ENCODE data around the gene RCL1.

Gene RCL1

GRCh38 chr9:4814913-4815312 is 22.2 kb downstream of the RCL1 start:
- DNase-seq, result no peak

DNA sequence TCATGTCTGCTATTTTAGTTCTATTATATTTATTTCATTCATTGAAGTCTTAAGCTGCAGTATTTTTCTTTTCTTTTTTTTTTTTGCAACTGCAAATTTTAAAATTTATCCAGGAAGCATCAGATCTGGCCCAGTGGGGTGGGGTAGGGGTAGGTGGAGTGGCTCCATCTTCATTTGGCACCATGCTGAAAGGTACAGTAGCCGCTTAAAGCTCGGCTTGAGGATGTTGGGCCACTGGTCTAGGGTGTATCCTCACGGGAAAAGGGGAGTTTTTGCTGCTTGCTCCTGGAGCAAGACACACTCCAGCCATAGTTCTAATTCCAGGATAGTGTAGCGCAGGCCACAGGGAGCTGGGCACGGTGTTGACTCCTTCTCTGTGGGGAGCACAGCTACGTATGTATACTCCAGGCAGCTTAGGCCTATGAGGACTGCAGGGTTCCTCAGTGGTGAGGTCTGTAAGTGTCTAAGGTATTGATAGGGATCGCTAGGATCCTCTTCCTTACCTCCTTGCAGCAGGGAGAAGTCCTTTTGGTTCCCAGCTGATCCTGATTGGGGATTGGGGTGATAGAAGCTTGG is 22.7 kb downstream of the RCL1 start:
- no peak for DNase-seq

GRCh38 chr9:4820168-4820567 is 27.4 kb downstream of the RCL1 start:
- no peak for DNase-seq

GRCh38 chr9:4821133-4821532 is 28.4 kb downstream of the RCL1 start:
- no peak for DNase-seq

DNA sequence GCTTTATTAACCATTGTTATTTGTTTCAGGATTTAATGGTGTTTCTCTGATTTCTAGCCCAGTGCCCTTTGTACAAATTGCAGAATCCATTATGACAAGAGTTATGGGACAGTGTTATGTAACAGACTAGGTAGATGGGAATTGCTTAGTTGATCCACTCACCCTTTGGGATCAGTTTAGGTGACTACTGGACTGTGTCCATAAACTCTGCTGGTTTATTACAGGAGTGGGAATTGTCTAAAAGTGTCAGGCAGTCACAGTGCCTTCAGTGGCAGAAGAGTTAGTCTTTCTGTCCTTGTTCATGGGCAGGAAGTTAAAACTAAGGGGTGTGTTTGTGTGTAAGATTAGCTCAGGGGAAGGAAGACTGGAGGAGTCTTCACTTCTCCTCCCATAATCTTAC is 29.3 kb downstream of the RCL1 start:
- DNase-seq, result no peak

GRCh38 chr9:4826417-4827166 is 33.8 kb downstream of the RCL1 start:
- DNase-seq, result no peak

DNA sequence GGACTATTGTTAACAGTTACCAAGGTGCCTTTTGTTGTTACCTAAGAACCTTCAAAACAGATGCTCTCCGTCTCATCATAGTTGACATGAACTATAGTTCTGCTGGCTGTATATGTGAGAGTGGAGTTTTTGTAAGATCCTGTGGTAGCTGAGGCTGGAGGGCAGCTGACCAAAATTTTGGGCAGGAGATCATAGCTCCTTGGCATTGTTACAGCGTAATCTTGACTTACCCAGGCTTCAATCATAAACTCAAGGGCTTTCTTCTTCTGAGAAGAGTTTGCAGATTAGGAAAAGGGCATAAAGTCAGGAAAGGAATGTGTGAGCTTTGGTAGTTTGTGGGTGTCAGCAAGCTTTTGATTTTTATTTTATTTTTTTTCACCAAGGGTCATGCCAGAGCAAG is 34.5 kb downstream of the RCL1 start:
- DNase-seq, result no peak

- no peak for DNase-seq
Observed at GRCh38 chr9:4828761-4829160, 36.0 kb downstream of the RCL1 start.

- no peak for DNase-seq
Observed at GRCh38 chr9:4829969-4830368, 37.2 kb downstream of the RCL1 start.

GRCh38 chr9:4830699-4831098 is 38.0 kb downstream of the RCL1 start:
- no peak for DNase-seq

DNA sequence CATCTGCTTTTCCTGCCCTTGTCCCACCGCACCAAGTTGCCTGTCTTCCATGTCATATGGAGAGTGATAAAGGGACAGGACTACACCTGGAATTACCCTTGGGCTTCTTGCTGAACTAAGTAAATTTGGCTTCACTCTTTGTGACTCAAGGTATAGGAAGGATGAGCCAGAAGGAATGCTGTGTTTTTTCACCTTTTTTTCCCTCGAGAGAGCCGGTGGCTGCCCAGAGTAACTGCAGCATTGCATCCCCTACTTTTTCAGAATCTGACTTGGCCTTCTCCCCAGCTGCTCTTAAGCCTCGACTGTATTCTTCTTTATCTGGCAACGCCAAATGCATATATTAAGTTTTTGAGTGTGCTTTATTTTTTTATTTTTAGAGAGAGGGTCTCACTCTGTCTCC is 38.4 kb downstream of the RCL1 start:
- DNase-seq, result no peak

GRCh38 chr9:4831944-4832343 is 39.2 kb downstream of the RCL1 start:
- DNase-seq, result no peak

DNA sequence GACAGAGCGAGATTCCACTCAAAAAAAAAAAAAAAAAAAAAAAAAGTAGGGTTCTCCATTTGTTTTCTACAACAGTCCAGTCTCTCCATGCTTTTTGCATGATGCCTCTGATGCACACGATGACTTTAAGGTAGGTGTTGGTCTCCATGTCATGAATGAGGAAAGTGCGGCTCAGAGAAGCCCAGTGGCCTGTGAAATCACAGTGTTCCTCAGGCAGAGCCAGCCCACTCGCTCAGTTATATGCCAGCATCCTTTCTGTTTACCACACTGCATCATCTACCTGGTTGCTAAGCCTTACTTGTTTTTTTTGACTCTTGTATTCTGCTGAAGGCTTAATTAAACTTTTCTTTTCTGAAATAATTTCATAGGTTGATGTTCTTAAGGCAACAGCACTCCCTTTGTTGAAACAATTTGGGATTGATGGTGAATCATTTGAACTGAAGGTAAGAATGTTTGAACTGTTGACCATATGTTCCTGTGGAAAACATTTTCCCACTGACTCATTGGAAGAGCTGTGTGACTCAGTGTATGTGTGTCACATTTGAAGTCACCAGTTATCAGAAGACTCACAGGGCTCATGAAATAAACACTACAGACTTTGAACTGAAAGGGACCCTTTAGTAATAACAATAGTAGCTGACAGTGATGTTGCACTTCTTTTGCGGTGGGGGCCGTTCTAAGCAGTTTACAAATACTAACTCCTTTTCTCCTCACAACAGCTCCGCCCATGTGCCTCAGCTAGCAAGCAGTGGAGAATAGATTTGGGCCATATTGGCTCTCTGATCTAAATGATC is 40.2 kb downstream of the RCL1 start:
- no peak for DNase-seq

DNA sequence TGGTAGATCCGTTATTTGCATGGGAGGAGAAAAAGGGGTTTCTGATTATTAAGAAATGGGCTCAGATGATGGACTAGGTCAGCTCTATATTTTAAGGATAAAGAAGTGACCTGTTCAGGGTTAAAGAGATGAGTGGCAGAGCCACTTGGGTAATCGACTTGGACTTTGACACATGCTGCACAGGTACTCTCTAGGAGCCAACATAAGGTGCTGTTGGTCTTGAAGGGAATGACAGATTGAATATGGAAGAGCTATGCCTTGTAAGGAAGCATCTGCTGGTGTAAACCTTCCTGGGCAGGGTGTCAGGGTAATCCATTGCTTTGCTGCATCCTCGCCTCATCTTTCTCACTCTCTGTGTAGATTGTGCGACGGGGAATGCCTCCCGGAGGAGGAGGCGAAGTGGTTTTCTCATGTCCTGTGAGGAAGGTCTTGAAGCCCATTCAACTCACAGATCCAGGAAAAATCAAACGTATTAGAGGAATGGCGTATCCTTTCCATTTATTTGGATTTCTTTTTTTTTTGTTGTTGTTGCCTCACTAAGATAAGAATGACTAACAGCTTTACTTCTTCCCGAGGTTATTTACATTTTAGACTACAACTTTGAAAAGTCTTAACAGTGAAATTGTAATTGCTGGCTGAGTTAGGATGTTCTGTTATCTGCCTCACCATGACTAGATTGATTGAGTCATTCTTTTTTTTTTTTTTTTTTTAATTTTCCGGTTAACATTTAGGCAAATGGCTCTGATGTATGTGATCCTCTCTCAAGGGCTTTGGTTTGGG is 41.2 kb downstream of the RCL1 start:
- DNase-seq, result no peak

DNA sequence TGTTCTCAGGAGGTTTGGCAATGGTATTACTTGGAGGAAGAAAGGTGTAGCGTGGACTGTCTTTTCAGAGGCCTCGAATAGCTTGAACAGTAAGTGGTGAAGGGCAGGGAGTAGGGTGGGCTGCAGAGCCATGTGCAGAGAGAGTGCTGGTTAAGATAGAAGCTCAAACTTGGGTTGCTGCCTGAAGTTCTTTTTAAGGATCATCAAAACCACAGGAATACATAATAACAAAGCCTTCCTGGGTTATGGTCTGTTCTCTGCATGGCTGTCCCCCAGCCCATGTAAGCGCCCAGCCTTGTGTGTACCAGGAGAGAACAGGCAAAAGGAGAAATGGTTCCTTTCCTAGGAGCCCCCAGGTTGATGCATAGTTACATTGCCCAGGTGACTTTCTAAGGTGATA is 43.9 kb downstream of the RCL1 start:
- DNase-seq, result no peak

GRCh38 chr9:4837261-4838188 is 44.8 kb downstream of the RCL1 start:
- no peak for DNase-seq

DNA sequence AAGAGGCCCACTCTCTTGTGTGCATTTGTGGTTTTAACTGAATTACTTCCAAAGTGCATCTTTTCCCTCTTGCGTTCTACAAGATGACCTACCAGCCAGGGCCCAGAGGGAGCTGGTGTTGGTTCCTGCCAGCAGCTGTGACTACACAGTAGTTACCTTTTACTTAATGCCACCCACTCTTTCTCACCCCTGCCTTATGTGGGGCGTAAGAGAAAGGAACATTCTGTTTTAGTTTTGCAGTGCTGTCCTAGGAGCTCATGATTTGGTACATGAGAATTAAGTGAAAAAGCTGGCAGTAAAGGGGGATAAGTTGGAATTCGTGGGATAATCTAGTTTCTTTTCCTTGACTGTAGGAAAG is 45.4 kb downstream of the RCL1 start:
- DNase-seq, result no peak

DNA sequence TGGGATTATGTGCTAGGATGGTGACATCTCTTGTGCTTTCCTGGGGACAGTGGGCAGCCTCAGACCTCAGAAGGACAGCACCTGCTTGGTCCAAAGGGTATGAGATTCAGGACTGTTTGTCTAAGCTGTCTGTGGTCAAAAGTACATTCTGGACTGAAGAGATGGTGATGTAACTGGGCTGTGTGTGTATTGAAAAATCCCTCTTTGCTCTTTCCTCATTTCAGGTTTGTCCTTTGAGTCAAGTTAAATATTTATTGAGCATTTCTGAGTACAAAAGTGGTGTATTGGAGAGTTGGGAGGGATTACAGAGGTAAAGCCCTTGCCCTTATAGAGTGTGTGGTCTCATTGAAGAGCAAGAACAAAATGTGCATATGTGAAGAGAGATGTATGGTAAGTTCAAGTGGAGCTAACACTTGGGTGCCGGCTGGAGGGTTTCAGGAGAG is 46.7 kb downstream of the RCL1 start:
- DNase-seq, result no peak

DNA sequence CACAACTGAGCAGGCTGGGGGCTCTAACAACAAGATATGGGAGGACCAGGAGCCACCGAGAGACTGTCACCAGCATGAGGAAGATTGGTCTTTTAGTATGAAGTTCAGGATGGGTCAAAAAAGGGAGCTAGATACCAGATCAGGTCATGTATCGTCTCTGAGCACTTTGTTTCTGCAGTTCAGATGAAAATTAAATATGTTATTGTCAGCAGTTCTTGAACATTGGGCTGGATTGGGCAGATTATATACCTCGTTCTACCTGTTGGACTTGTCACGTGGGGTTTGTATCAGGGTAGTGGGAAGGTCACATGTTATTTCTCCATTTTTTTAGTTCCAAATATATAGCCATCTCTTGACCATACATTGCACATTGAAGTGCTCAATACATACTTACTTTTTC is 47.3 kb downstream of the RCL1 start:
- DNase-seq, result no peak

GRCh38 chr9:4842213-4842612 is 49.5 kb downstream of the RCL1 start:
- DNase-seq, result no peak

DNA sequence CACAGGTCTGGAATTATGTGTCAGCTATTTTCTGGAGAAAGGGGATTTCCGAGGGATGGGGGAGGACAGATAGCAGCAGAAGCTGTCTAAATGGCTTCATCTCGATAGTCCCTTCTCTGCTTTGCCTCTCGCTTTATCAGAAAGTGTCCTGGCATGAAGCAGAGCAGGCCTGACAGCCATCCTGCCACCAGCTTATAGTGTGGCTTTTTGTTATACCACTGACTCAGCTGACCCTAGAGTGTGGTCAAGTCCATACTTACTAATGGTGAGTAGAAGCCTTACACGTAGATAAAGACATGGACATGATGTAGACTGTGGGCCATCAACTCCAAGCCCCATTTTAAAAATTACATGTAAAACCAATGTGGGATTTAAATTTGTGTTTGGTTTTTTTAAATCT is 50.0 kb downstream of the RCL1 start:
- DNase-seq, result no peak

All from NCI-H2227 treated with DMSO at 0.1 percent for 48 hours (cell line).